DND-41 (cell line): ENCODE measurements around the gene ARID5A.

Experiments used
- CTCF ChIP-seq: IDR thresholded peaks from 2 replicates; pipeline ENCODE4 v1.5.1; 2012; ENCODE audit warnings: borderline replicate concordance, low read length, moderate library complexity, mild to moderate bottlenecking; ENCODE audit not compliant: poor library complexity, severe bottlenecking; ENCODE audit errors: extremely low read depth
- EZH2 ChIP-seq: IDR thresholded peaks from 3 replicates; pipeline ENCODE4 v1.6.1; 2012; ENCODE audit warnings: borderline replicate concordance, low read depth, mild to moderate bottlenecking, moderate library complexity, low read length, inconsistent platforms; ENCODE audit not compliant: severe bottlenecking

GRCh38 chr2:96564563-96564962 is 28.0 kb downstream of the ARID5A start:
- TF ChIP-seq CTCF (no peak), EZH2 (no peak)
